Neural progenitor cell (in vitro differentiated cells): ENCODE results near the gene ZNF212. TPM values are rescaled to one million over a fixed set of nuclear protein-coding genes. Genes with fewer than 3 reads are reported as not detected.

ENCODE experiments used
- DNase-seq: peaks from one replicate; pipeline ENCODE4 v3.0.0-alpha.2; 2016; ENCODE audit warnings: low spot score
- H2AFZ ChIP-seq: fragments of 200-600 bp; sonication (generic); replicated peaks from 2 replicates; pipeline ENCODE4 v1.6.1; 2016; ENCODE audit warnings: antibody characterized with exemption
- H3F3A ChIP-seq: fragments of 200-600 bp; sonication (generic); 2 replicates; pipeline ENCODE4 v1.6.1; 2016; ENCODE audit warnings: antibody characterized with exemption, low read depth
- H3K27ac ChIP-seq: fragments of 200-600 bp; sonication (generic); 2 replicates; pipeline ENCODE4 v1.5.1; 2016; ENCODE audit warnings: mild to moderate bottlenecking
- H3K27me3 ChIP-seq: fragments of 200-600 bp; sonication (generic); 2 replicates; pipeline ENCODE4 v1.6.1; 2016; ENCODE audit warnings: mild to moderate bottlenecking, moderate library complexity
- H3K36me3 ChIP-seq: fragments of 200-600 bp; sonication (generic); 2 replicates; pipeline ENCODE4 v1.5.1; 2016
- H3K4me1 ChIP-seq: fragments of 200-600 bp; sonication (generic); 2 replicates; pipeline ENCODE4 v1.6.1; 2016; ENCODE audit warnings: mixed run types
- H3K4me2 ChIP-seq: fragments of 200-600 bp; sonication (generic); 2 replicates; pipeline ENCODE4 v1.6.1; 2016
- H3K4me3 ChIP-seq: fragments of 200-600 bp; sonication (generic); 2 replicates; pipeline ENCODE4 v1.5.1; 2016
- H3K79me2 ChIP-seq: fragments of 200-600 bp; sonication (generic); 2 replicates; pipeline ENCODE4 v1.6.1; 2016; ENCODE audit warnings: low read depth
- H3K9ac ChIP-seq: fragments of 200-600 bp; sonication (generic); 2 replicates; pipeline ENCODE4 v1.6.1; 2016
- H3K9me3 ChIP-seq: fragments of 200-600 bp; sonication (generic); 2 replicates; pipeline ENCODE4 v1.5.1; 2016; ENCODE audit warnings: low read depth
- H4K20me1 ChIP-seq: fragments of 200-600 bp; sonication (generic); 2 replicates; pipeline ENCODE4 v1.6.1; 2016; ENCODE audit warnings: low read depth
- H3K27ac Mint-ChIP-seq: 3 replicates; pipeline ENCODE4 v1.8.0; 2021; ENCODE audit warnings: mixed read lengths
- H3K27me3 Mint-ChIP-seq: 2 replicates; pipeline ENCODE4 v1.8.0; 2022; ENCODE audit warnings: low read depth, mild to moderate bottlenecking, inconsistent platforms, moderate library complexity, mixed read lengths; ENCODE audit not compliant: insufficient read depth
- H3K36me3 Mint-ChIP-seq: 3 replicates; pipeline ENCODE4 v1.8.0; 2021; ENCODE audit warnings: mixed read lengths
- H3K4me1 Mint-ChIP-seq: 3 replicates; pipeline ENCODE4 v1.8.0; 2021; ENCODE audit warnings: mixed read lengths
- H3K4me3 Mint-ChIP-seq: 3 replicates; pipeline ENCODE4 v1.8.0; 2021; ENCODE audit warnings: mild to moderate bottlenecking, moderate library complexity, mixed read lengths
- H3K9me3 Mint-ChIP-seq: 3 replicates; pipeline ENCODE4 v1.8.0; 2020; ENCODE audit warnings: mixed read lengths
- EZH2 ChIP-seq: fragments of 200-600 bp; sonication (generic); IDR thresholded peaks from 2 replicates; pipeline ENCODE4 v1.6.1; 2017; ENCODE audit warnings: antibody characterized with exemption, mild to moderate bottlenecking, moderate library complexity
- EZH2phosphoT487 ChIP-seq: fragments of 200-600 bp; sonication (generic); IDR thresholded peaks from 2 replicates; pipeline ENCODE4 v1.6.1; 2017; ENCODE audit warnings: antibody characterized with exemption
- total RNA-seq: library from RNA; depleted of rRNA; stranded (reverse); fragments of >200 nt; gene quantifications from 2 replicates; pipeline ENCODE4 v1.2.3, GENCODE V29; 2015; ENCODE audit warnings: low replicate concordance
- TF ChIP-seq, protein P1 (sequence below): fragments of 200-600 bp; sonication (generic); IDR thresholded peaks from 2 replicates; pipeline ENCODE4 v1.5.1; 2017; ENCODE audit warnings: antibody characterized with exemption, mild to moderate bottlenecking

ZNF212 gene
- total RNA-seq, 1 donor from 2014 or later: 11.2 TPM

DNA sequence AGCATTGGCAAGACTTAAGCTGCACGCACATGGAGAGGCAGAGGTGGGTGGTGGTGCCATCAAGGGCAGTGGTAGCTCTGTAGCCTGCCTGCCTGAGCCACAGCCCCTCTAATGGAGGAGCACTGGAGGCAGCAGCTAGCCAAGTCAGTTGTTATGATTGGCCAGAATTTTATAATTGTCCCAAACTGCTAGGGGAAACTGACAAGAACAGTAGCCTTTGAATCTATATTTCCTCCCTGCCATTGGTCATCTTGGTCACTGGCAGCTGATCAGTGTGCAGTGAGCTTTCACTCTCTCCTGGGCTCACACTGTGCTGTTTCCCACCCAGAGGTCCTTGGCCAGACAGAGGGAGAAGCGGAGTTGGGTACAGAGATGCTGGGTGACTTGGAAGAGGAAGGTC lies 12.9 kb downstream of the ZNF212 start:
- Mint-ChIP-seq H3K27ac (no peak overlapping the region), H3K4me3 (no peak overlapping the region), H3K27me3 (peaks cover 2% of the 10 kb centered on the region), H3K9me3 (no peaks in the 10 kb centered on the region), H3K4me1 (no peaks in the 10 kb centered on the region), H3K36me3 (peaks cover 9% of the 10 kb centered on the region)
- H3K4me2 ChIP-seq: no peak overlapping the region
- no peak overlapping the region for H3K27ac ChIP-seq
- no peak overlapping the region for H3K9ac ChIP-seq
- H4K20me1 ChIP-seq: peaks cover 20% of the 10 kb centered on the region
- H3K27me3 ChIP-seq: no peaks in the 10 kb centered on the region
- TF ChIP-seq EZH2 (no peak), EZH2phosphoT487 (no peak)
- TF ChIP-seq, protein P1, sequence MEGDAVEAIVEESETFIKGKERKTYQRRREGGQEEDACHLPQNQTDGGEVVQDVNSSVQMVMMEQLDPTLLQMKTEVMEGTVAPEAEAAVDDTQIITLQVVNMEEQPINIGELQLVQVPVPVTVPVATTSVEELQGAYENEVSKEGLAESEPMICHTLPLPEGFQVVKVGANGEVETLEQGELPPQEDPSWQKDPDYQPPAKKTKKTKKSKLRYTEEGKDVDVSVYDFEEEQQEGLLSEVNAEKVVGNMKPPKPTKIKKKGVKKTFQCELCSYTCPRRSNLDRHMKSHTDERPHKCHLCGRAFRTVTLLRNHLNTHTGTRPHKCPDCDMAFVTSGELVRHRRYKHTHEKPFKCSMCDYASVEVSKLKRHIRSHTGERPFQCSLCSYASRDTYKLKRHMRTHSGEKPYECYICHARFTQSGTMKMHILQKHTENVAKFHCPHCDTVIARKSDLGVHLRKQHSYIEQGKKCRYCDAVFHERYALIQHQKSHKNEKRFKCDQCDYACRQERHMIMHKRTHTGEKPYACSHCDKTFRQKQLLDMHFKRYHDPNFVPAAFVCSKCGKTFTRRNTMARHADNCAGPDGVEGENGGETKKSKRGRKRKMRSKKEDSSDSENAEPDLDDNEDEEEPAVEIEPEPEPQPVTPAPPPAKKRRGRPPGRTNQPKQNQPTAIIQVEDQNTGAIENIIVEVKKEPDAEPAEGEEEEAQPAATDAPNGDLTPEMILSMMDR: no peak
- peaks cover 24% of the 10 kb centered on the region for H3K79me2 ChIP-seq
- no peaks in the 10 kb centered on the region for H3K36me3 ChIP-seq
- no peak overlapping the region for H3K4me3 ChIP-seq
- H2AFZ ChIP-seq: no peak overlapping the region
- no peaks in the 10 kb centered on the region for H3K9me3 ChIP-seq
- H3F3A ChIP-seq: no peaks in the 10 kb centered on the region
- no peak for DNase-seq
- H3K4me1 ChIP-seq: no peaks in the 10 kb centered on the region

DNA sequence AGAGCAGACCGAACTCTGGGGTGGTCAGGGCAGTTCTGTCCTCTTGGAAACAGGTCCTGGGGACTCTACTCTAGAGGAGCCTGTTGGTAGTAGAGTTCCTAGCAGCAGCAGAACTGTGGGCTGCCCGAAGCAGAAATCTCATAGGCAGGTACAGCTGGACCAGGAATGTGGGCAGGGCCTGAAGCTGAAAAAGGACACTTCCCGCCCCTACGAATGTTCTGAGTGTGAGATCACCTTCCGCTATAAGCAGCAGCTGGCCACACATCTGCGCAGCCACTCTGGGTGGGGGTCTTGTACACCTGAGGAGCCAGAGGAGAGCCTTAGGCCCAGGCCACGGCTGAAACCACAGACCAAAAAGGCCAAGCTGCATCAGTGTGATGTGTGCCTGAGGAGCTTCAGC lies 14.2 kb downstream of the ZNF212 start:
- Histone ChIP-seq H3F3A (no peaks in the 10 kb centered on the region), H3K9me3 (no peaks in the 10 kb centered on the region), H3K36me3 (no peaks in the 10 kb centered on the region), H3K9ac (no peak overlapping the region), H3K27ac (no peak overlapping the region), H3K4me3 (no peak overlapping the region), H3K4me1 (no peaks in the 10 kb centered on the region), H3K4me2 (no peak overlapping the region), H4K20me1 (peaks cover 7% of the 10 kb centered on the region), H3K27me3 (no peaks in the 10 kb centered on the region), H2AFZ (no peak overlapping the region), H3K79me2 (peaks cover 11% of the 10 kb centered on the region)
- TF ChIP-seq EZH2: no peak
- no peak for TF ChIP-seq EZH2phosphoT487
- H3K27me3 Mint-ChIP-seq: peaks cover 2% of the 10 kb centered on the region
- no peak overlapping the region for H3K4me3 Mint-ChIP-seq
- no peaks in the 10 kb centered on the region for H3K4me1 Mint-ChIP-seq
- H3K27ac Mint-ChIP-seq: no peak overlapping the region
- H3K9me3 Mint-ChIP-seq: no peaks in the 10 kb centered on the region
- DNase-seq: no peak
- H3K36me3 Mint-ChIP-seq: peaks cover 9% of the 10 kb centered on the region

DNA sequence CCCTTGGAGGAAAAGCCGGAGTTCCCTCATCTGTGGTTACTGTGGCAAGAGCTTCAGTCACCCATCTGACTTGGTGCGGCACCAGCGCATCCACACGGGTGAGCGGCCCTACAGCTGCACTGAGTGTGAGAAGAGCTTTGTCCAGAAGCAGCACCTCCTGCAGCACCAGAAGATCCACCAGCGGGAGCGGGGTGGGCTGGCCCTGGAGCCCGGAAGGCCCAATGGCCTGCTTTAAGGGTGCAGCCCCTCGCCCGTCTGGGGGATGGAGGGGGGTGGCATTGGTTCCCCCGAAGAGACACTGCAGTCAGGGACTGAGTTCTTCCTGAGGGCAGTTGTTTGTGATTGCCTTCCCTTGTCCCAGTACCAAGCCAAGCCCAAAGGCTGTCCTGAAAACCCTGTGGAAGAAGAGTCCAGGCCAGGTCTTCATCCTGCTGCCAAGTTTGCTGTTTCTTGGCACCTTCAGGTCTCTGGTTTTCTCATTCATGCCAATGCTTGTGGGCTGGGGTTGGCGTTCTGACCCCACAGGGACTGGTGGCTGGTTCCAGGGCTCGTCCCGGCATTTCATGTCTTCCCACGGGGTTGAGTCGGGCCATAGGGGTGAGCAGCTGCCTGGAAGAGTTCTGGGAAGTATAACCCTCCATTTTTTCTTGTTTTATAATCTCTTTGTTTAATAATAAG lies 14.9 kb downstream of the ZNF212 start:
- TF ChIP-seq, protein P1: no peak
- no peak for TF ChIP-seq EZH2
- no peak for TF ChIP-seq EZH2phosphoT487
- Histone ChIP-seq H3K4me1 (no peaks in the 10 kb centered on the region), H3K4me3 (no peak overlapping the region), H3K4me2 (no peak overlapping the region), H3F3A (no peaks in the 10 kb centered on the region), H2AFZ (no peak overlapping the region), H3K36me3 (no peaks in the 10 kb centered on the region), H3K27me3 (no peaks in the 10 kb centered on the region), H3K79me2 (peaks cover 4% of the 10 kb centered on the region), H4K20me1 (peaks cover under 1% of the 10 kb centered on the region), H3K9ac (no peak overlapping the region), H3K27ac (no peak overlapping the region), H3K9me3 (no peaks in the 10 kb centered on the region)
- Mint-ChIP-seq H3K36me3 (peaks cover 9% of the 10 kb centered on the region), H3K4me3 (no peak overlapping the region), H3K9me3 (no peaks in the 10 kb centered on the region), H3K4me1 (no peaks in the 10 kb centered on the region), H3K27ac (no peak overlapping the region), H3K27me3 (peaks cover 2% of the 10 kb centered on the region)
- DNase-seq: no peak

DNA sequence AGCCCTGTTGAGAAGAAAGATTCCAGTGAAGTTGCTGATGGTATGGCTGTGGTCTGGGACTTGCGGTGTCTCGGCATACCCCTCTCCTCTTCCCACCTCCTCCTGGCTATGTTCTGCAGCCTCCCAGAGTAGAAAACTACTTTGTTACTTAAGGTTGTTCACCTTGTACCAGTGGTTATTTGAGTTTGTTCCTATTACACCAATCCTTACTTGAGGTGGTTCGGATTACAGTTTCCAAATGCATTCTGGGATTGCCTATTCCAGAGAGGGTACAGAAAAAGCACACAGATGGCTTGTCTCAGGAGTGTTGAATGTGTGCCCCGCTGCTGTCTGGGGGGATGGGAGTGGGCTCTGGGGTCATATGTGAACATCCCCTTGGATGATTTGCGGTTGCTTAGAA lies 15.7 kb downstream of the ZNF212 start:
- Histone ChIP-seq H3K9me3 (no peaks in the 10 kb centered on the region), H3F3A (no peaks in the 10 kb centered on the region), H3K4me3 (no peak overlapping the region), H3K27me3 (no peaks in the 10 kb centered on the region), H4K20me1 (no peaks in the 10 kb centered on the region), H3K9ac (no peak overlapping the region), H3K36me3 (no peaks in the 10 kb centered on the region), H3K4me2 (no peak overlapping the region), H3K4me1 (no peaks in the 10 kb centered on the region), H3K79me2 (no peaks in the 10 kb centered on the region), H3K27ac (no peak overlapping the region), H2AFZ (no peak overlapping the region)
- Mint-ChIP-seq H3K9me3 (no peaks in the 10 kb centered on the region), H3K36me3 (peaks cover 9% of the 10 kb centered on the region), H3K27ac (no peak overlapping the region), H3K27me3 (peaks cover 2% of the 10 kb centered on the region), H3K4me1 (no peaks in the 10 kb centered on the region), H3K4me3 (no peak overlapping the region)
- DNase-seq: no peak
- TF ChIP-seq, protein P1: no peak
- no peak for TF ChIP-seq EZH2
- no peak for TF ChIP-seq EZH2phosphoT487
